HEK293 (cell line): Measurements from ENCODE around the gene DLX3.

Experiments
- BCL11B ChIP-seq: fragments of 450-650 bp; formaldehyde crosslinking; IDR thresholded peaks from 2 replicates; pipeline ENCODE4 v1.5.1; 2016; ENCODE audit warnings: low read depth, missing biosample characterization, missing genetic modification characterization
- ZNF146 ChIP-seq: fragments of 450-650 bp; formaldehyde crosslinking; IDR thresholded peaks from 2 replicates; pipeline ENCODE4 v1.5.1; 2016; ENCODE audit warnings: missing biosample characterization, missing genetic modification characterization
- ZNF157 ChIP-seq: fragments of 450-650 bp; formaldehyde crosslinking; IDR thresholded peaks from 2 replicates; pipeline ENCODE4 v1.5.1; 2016; ENCODE audit warnings: missing biosample characterization, missing genetic modification characterization
- ZNF354C ChIP-seq: fragments of 450-650 bp; formaldehyde crosslinking; IDR thresholded peaks from 2 replicates; pipeline ENCODE4 v1.5.1; 2016; ENCODE audit warnings: missing biosample characterization, missing genetic modification characterization, low read depth, borderline replicate concordance
- ZNF600 ChIP-seq: fragments of 450-650 bp; formaldehyde crosslinking; IDR thresholded peaks from 2 replicates; pipeline ENCODE4 v1.5.1; 2016; ENCODE audit warnings: missing biosample characterization, missing genetic modification characterization
- TF ChIP-seq, protein P1 (sequence below): fragments of 450-650 bp; formaldehyde crosslinking; IDR thresholded peaks from 2 replicates; pipeline ENCODE4 v1.5.1; 2016; ENCODE audit warnings: missing biosample characterization, missing genetic modification characterization
- TF ChIP-seq, protein P2 (sequence below): fragments of 450-650 bp; formaldehyde crosslinking; IDR thresholded peaks from 2 replicates; pipeline ENCODE4 v1.5.1; 2016; ENCODE audit warnings: missing biosample characterization, missing genetic modification characterization

DNA sequence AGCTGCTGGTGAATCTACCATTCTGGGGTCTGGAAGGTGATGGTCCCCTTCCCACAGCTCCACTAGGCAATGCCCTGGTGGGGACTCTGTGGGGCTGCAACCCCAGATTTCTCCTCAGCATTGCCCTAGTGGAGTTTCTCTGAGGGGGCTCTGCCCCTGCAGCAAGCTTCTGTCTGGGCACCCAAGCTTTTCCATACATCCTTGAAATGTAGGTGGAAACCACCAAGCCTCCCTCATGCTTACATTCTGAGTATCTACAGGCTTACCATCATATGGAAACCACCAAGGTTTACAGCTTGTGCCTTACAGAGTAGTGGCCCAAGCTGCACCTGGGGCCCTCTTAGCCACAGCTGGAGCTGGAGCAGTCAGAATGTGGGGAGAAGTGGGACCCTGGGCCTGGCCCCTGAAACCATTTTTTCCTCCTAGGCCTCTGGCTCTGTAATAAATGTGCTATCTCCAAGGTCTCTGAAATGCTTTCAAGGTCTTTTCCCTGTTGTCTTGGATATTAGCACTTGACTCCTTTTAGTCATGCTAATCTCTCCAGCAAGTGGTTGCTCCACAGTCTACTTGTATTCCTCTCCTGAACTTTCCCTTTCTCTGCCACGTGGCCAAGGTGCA, 19.6 kb upstream of the DLX3 start:
- TF ChIP-seq, protein P1, sequence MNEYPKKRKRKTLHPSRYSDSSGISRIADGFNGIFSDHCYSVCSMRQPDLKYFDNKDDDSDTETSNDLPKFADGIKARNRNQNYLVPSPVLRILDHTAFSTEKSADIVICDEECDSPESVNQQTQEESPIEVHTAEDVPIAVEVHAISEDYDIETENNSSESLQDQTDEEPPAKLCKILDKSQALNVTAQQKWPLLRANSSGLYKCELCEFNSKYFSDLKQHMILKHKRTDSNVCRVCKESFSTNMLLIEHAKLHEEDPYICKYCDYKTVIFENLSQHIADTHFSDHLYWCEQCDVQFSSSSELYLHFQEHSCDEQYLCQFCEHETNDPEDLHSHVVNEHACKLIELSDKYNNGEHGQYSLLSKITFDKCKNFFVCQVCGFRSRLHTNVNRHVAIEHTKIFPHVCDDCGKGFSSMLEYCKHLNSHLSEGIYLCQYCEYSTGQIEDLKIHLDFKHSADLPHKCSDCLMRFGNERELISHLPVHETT: no peak
- TF ChIP-seq, protein P2, sequence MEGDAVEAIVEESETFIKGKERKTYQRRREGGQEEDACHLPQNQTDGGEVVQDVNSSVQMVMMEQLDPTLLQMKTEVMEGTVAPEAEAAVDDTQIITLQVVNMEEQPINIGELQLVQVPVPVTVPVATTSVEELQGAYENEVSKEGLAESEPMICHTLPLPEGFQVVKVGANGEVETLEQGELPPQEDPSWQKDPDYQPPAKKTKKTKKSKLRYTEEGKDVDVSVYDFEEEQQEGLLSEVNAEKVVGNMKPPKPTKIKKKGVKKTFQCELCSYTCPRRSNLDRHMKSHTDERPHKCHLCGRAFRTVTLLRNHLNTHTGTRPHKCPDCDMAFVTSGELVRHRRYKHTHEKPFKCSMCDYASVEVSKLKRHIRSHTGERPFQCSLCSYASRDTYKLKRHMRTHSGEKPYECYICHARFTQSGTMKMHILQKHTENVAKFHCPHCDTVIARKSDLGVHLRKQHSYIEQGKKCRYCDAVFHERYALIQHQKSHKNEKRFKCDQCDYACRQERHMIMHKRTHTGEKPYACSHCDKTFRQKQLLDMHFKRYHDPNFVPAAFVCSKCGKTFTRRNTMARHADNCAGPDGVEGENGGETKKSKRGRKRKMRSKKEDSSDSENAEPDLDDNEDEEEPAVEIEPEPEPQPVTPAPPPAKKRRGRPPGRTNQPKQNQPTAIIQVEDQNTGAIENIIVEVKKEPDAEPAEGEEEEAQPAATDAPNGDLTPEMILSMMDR (tag by site-specific recombination): no peak
- TF ChIP-seq BCL11B (tag by site-specific recombination) (no peak), ZNF354C (tag by site-specific recombination) (no peak), ZNF146 (tag by site-specific recombination) (no peak), ZNF600 (tag by site-specific recombination) (no peak), ZNF157 (tag by site-specific recombination) (no peak)
